ENCODE results near the gene DFFB.

- TF ChIP-seq L3MBTL2 (conservative IDR thresholded peaks at IDR 0.05) (no peak), TARDBP (IDR thresholded peaks at IDR 0.05) (no peak), BHLHE40 (IDR thresholded peaks at IDR 0.05; ENCODE audit: borderline replicate concordance) (no peak), FOXM1 (IDR thresholded peaks at IDR 0.05; ENCODE audit: borderline replicate concordance) (no peak), SUZ12 (IDR thresholded peaks at IDR 0.05) (no peak), ZNF384 (IDR thresholded peaks at IDR 0.05) (no peak), FOXK2 (IDR thresholded peaks at IDR 0.05) (no peak), ARNT (IDR thresholded peaks at IDR 0.05) (no peak), NFRKB (IDR thresholded peaks at IDR 0.05) (no peak), CTBP1 (IDR thresholded peaks at IDR 0.05; ENCODE audit: borderline replicate concordance) (no peak), LEF1 (IDR thresholded peaks at IDR 0.05; ENCODE audit: borderline replicate concordance) (no peak), ELF4 (IDR thresholded peaks at IDR 0.05) (no peak), SP1 (IDR thresholded peaks at IDR 0.05) (no peak)
Measured at GRCh38 chr1:3930301-3931006, 73.2 kb downstream of the DFFB start.
